ENCODE measurements around the gene ZEB2. TPM values are rescaled to one million over a fixed set of nuclear protein-coding genes. Genes with fewer than 3 reads are reported as not detected.

ZEB2 gene
- total RNA-seq, 4 donors from 2014 or later = 21.7 to 52.1 (median 37.9) TPM

GRCh38 chr2:144358979-144359541, 160.9 kb downstream of the ZEB2 start:
- no peak overlapping the region for H3K4me3 ChIP-seq (replicated peaks in 1 of 3)
- H3K27ac ChIP-seq = no peak overlapping the region
- TF ChIP-seq POLR2A (IDR thresholded peaks at IDR 0.05) (no peak), CTCF (IDR thresholded peaks at IDR 0.05) (no peak)
- intact Hi-C loops (cut with DNase I) = no loop called here
- H3K9me3 ChIP-seq = no peaks in the 10 kb centered on the region
- H3K4me1 ChIP-seq = no peaks in the 10 kb centered on the region
- no peaks in the 10 kb centered on the region for H3K36me3 ChIP-seq
- no peak for DNase-seq
- H3K27me3 ChIP-seq = no peaks in the 10 kb centered on the region
- 84 to 88% methylated on average over 4 of the region's 4 CpGs for WGBS, 2 donors

DNA sequence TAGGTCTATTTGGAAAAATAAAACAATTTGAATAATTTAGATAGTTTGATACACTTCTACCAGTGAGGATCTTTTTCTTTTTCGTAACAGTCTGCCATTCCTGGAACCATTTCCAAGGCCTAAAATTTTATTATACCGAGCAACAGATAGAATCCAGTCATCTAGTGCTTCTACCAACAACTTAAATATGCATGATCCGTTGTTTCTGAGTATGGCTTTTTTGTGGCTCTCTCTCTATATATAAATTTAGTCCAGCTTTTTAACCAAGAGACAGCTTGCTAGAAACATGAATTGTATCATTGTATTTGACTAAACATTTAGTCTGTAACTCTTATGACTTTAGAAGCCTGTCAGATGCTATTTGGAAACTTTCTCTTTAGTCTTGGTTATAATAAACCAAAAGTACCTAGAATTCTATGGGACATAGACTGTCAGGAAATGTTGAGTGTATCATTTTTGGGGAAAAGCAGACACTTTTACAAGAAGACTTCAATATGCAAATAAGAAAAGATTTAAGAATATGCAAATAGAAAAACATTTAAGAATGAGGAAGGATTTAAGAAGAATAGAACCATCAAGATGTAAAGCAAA, 161.4 kb downstream of the ZEB2 start:
- WGBS, 2 donors = 88 to 91% methylated on average over 3 of the region's 3 CpGs

GRCh38 chr2:144357623-144358373, 162.1 kb downstream of the ZEB2 start:
- Histone ChIP-seq H3K36me3 (no peaks in the 10 kb centered on the region), H3K4me1 (peaks cover 0 to 6% of the 10 kb centered on the region in 2 donors), H3K27ac (no peak overlapping the region), H3K4me3 (replicated peaks in 1 of 3) (no peak overlapping the region), H3K27me3 (no peaks in the 10 kb centered on the region), H3K9me3 (no peaks in the 10 kb centered on the region)
- intact Hi-C loops (cut with DNase I) = no loop called here
- DNase-seq = no peak
- 81 to 82% methylated on average over 4 of the region's 4 CpGs for WGBS, 2 donors
- TF ChIP-seq CTCF (IDR thresholded peaks at IDR 0.05) (no peak), POLR2A (IDR thresholded peaks at IDR 0.05) (no peak)

More for the DNA sequence above, 161.4 kb downstream of the ZEB2 start:
- no peaks in the 10 kb centered on the region for H3K9me3 ChIP-seq
- no peak for TF ChIP-seq CTCF (IDR thresholded peaks at IDR 0.05)
- intact Hi-C loops (cut with DNase I) = no loop called here
- H3K27me3 ChIP-seq = no peaks in the 10 kb centered on the region
- no peak overlapping the region for H3K4me3 ChIP-seq (replicated peaks in 1 of 3)
- DNase-seq = no peak
- peaks cover 0 to 3% of the 10 kb centered on the region in 2 donors for H3K4me1 ChIP-seq
- no peaks in the 10 kb centered on the region for H3K36me3 ChIP-seq
- no peak overlapping the region for H3K27ac ChIP-seq

DNA sequence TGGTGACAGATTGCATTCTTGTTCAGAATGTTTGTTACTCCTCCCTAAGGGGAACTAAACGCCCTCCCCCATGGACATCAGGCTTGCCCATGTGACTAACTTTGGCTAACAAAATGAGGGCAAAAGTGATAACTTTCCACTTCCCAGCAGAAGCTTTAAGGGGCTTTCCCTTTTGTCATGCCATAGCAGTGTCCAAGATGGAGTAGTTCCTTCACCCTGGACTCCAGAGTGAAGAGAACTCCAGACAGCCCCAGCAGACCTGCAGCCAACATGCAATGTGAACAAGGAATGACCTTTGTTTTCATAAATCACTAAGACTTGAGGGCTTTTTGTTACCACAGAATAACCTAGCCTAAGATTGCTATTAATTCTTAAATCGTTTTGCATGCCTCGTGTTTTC, 163.5 kb downstream of the ZEB2 start:
- Histone ChIP-seq H3K9me3 (no peaks in the 10 kb centered on the region), H3K27me3 (no peaks in the 10 kb centered on the region), H3K27ac (no peak overlapping the region), H3K36me3 (no peaks in the 10 kb centered on the region), H3K4me3 (replicated peaks in 1 of 3) (no peak overlapping the region), H3K4me1 (peaks cover 0 to 6% of the 10 kb centered on the region in 2 donors)
- intact Hi-C loops (cut with DNase I) = no loop called here
- 72 to 73% methylated on average over 3 of the region's 3 CpGs for WGBS, 2 donors
- no peak for DNase-seq
- TF ChIP-seq POLR2A (IDR thresholded peaks at IDR 0.05) (no peak), CTCF (IDR thresholded peaks at IDR 0.05) (no peak)

GRCh38 chr2:144354953-144355352, 165.0 kb downstream of the ZEB2 start:
- WGBS, 2 donors = 86 to 87% methylated on average over 3 of the region's 3 CpGs
- DNase-seq = no peak
- intact Hi-C loops (cut with DNase I) = no loop called here
- Histone ChIP-seq H3K27me3 (no peaks in the 10 kb centered on the region), H3K4me3 (replicated peaks in 1 of 3) (no peak overlapping the region), H3K36me3 (no peaks in the 10 kb centered on the region), H3K9me3 (no peaks in the 10 kb centered on the region), H3K4me1 (peaks cover 8 to 16% of the 10 kb centered on the region in 2 donors), H3K27ac (no peak overlapping the region)
- TF ChIP-seq CTCF (IDR thresholded peaks at IDR 0.05) (no peak), POLR2A (IDR thresholded peaks at IDR 0.05) (no peak)

Measured in thyroid gland (tissue), 4 donors.